T-helper 2 cell treated with Interferon-gamma antibody and Interleukin-4, amounts not matched to agents 100 ng/mL and 5 ng/mL, for 36 hours (primary cell): ENCODE measurements around the gene KRT81. TPM values are rescaled to one million over a fixed set of nuclear protein-coding genes. Genes with fewer than 3 reads are reported as not detected.
"Not testable (repeated sequence)": the region's sequence is repeated elsewhere in the genome, so short reads cannot be mapped to it uniquely, and the experiment has no call there.

Source experiments
- intact Hi-C: fragments of 100-400 bp; cut with micrococcal nuclease; formaldehyde crosslinking; loops from one replicate; pipeline ENCODE4 v1.15.1; 2023
- total RNA-seq: library from RNA; stranded (reverse); gene quantifications from 2 replicates; pipeline ENCODE4 v1.2.3, GENCODE V29; 2022

KRT81 gene
- total RNA-seq, 1 donor from 2014 or later: 0.11 TPM

DNA sequence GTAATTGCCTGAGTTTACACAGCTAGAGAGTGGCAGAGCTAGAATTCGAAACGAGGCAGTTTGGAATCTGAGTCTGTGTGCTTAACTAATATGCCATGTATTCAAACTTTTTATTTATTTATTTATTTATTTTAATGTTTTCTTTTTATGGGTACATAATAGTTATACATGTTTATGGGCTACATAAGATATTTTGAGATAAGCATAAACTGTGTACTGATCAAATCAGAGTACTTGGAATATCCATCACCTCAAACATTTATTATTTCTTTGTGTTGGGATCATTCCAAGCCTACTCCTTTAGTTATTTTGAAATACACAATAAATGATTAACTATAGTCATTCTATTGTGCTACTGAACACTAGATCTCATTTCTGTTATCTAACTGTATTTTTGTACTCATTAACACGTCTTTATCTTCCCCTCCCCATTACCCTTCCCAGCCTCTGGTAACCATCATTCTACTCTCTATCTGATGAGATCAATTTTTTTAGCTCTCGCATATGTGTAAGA, 7.4 kb upstream of the KRT81 start:
- intact Hi-C loops: no loop called here

DNA sequence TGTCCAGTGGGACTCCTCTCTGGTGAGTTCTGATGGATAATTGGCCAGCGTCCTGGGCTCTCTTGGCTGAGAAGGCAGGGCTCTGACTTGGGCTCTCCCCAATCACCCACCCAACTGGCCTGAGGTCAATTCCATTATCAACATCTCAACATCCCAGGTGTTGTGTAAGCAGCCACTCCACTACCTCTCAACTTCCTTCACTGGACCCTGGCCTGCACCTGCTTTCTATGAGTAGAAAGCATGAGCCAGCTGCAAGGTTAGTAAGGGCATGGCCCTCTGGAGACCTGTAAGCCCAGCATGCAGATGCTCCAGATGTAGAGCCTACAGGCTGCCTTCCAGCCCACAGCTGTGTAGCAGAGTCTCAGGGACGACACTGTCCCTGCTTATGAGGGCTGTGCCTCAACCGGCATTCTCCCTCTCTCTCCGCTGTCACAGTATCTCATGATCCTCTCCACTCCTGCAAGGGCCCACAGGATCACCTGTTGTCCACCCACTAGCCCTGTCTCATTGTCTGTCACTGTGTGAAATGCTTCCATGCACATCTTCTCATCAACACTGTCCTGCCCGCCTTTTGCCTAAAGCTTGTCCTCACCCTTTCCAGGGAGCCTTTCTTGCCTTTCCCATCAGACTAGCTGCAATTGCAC, 5.4 kb upstream of the KRT81 start:
- intact Hi-C loops: no loop called here

DNA sequence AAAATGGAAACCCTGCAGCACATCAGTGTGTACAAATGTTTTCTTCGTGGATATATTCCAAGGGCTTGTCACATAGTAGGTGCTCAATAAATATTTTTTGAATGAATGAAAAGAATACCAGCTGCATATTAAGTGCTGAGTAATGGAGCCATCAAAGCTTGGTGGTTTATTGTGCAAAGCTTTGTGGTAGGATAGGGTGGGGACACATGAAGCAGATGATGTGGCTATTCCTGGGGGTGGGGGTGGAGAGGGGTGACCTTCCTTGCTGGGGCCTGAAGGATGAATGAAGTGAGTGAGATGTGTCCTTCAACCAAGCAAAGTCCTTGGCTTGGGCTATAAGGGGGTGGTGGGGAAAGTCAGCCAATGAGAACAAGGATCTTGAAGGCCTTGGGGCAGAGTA, 4.3 kb upstream of the KRT81 start:
- intact Hi-C loops: no loop called here

- intact Hi-C loops: no loop called here
These were observed 3.5 kb upstream of the KRT81 start for GRCh38 chr12:52294803-52295202.

- intact Hi-C loops: no loop called here
These were observed 2.6 kb upstream of the KRT81 start for GRCh38 chr12:52293926-52294325.

GRCh38 chr12:52290483-52291134, 725 bp downstream of the KRT81 start:
- intact Hi-C loops: not testable (repeated sequence)

- intact Hi-C loops: not testable (repeated sequence)
These were observed 3.2 kb downstream of the KRT81 start for GRCh38 chr12:52287816-52288805.

- intact Hi-C loops: not testable (repeated sequence)
These were observed 4.2 kb downstream of the KRT81 start for GRCh38 chr12:52286857-52287785.

GRCh38 chr12:52285851-52286530, 5.3 kb downstream of the KRT81 start:
- intact Hi-C loops: no loop called here

DNA sequence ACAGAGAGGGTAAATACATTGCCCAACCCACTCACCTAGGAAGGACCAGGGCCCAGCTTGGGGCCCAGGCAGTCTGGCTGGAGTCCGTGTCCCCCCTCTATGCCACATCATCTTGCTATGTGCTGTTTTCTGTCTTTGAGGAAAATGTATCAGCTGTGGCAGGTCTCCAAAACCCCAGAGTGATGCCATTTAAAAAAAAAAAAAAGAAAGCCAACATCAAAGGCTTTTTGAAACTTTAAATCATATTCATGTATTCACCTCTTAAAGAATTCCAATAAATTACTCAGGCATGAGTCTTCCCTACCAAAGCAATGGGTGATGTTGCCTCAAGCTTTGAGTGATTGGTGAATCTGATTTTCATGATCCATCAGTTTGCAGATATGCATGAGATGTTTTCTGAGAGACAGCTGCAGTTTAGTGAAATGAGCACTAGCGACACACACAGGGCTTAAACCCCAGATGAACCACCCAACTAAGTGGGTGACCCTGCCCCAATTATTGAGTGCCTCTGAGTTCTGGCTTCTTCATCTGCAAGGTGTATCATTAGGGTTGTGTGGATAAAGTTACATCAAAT, 6.1 kb downstream of the KRT81 start:
- intact Hi-C loops: no loop called here

- intact Hi-C loops: no loop called here
These were observed 6.7 kb downstream of the KRT81 start for GRCh38 chr12:52284562-52285171.

DNA sequence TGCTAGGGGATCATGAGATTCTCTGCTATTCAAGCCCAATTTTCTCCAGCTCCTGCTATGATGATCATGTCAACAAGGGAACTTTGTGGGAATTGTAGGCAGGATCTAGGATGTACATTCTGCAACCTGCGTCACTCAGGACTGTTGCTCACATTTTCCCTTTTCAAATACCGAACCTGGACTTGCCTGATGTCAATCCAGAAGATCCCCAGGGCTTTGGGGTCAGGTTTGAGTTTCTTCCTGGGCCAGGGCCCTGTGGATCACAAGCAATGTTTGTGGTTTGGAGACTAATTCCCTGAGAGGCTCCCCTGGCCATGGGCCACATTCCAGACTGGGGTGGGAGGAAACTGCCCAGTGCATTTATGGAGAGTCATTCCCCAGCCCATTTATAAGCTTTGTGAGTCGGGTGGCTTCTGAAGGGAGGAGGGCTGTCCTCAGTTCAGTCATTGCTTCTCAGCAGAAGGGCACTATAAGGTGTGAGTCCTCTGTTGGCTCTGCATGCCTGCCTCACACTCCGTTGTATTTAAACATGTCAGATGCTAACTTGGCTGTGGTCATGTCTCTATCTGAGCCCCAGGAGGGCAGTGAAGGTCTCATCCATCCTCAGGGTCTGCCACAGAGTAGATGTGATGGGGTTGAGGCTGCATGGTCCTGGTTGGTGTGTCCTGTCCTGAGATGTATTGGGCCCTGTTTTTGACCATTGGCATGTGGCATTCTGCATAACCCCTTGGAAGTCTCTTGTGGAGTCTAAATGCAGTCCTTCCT, 10.4 kb downstream of the KRT81 start:
- intact Hi-C loops: no loop called here

- intact Hi-C loops: no loop called here
These were observed 11.0 kb downstream of the KRT81 start for GRCh38 chr12:52280319-52280795.

GRCh38 chr12:52279422-52280318, 11.7 kb downstream of the KRT81 start:
- intact Hi-C loops: loop anchor here (10.0 kb wide), 1 partner anchor 55 kb away; no protein-coding TSS in a partner anchor

DNA sequence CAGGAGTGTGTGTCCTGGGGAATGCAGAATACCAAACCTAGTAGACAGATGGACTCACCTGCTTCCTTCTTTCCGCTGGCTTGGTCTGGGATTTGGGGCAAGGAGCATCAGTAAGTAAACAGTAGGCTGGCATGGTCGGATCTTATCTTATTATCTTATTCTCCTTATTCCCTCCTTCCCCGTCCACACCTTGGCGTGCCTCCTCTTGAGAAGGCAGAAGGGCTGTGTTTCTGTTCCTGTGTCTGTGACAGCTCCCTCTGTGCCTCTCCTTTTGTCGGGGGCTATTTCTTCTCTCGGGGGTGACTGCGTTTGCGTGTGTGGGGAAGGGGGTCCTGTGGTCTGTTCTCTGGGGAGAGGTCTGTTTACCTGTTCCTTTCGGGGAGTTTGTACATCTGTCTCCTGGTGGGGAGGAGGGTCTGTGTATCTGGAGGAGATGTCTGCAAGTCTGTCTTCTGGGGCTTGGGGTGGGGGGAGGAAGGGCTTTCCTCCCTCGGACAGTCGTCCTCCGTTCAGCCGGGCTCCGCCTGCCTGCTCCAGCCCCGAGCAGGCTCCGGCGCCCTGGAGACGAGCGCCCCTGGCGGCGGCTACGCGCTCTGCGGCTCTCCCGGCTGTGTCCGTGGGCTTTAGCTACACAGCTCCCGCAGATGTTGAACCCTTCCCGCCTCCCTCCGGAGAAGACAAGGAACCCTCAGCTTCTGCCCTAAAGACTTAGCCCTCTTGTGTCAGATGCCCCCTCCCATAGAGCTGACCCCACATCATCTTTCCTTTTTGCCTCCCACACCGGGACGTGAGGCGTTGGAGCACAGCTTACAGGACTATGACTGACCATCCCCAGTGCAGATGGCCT, 12.5 kb downstream of the KRT81 start:
- intact Hi-C loops: loop anchor here (10.0 kb wide), 1 partner anchor 54 kb away; no protein-coding TSS in a partner anchor
